Psoas muscle (tissue), 8 donors: ENCODE data around the gene AURKA. TPM values are rescaled to one million over a fixed set of nuclear protein-coding genes. Genes with fewer than 3 reads are reported as not detected.
A peak's percentile ranks its signal among the peaks of the same experiment; 100 is the strongest.

Source experiments
- ATAC-seq, 4 donors: fragments of 200-7000 bp; cut with Tn5 transposase; one replicate each; pipeline ENCODE4 v1.9.1; 2020; ENCODE audit warnings: moderate library complexity in 3 of 4, mild to moderate bottlenecking in 2 of 4
- DNase-seq, 2 donors: peaks; one replicate each; pipeline ENCODE4 v3.0.0-alpha.2; 2020
- H3K27ac ChIP-seq: fragments of 200-600 bp; one replicate; pipeline ENCODE4 v1.8.0; 2022
- H3K27me3 ChIP-seq, 3 donors: fragments of 200-600 bp in 1 of 3; one replicate each; pipeline versions ENCODE4 v1.6.1 to v1.8.0; 2013 to 2022; ENCODE audit warnings: low read length in 2 of 3, mild to moderate bottlenecking in 2 of 3, moderate library complexity in 1 of 3; ENCODE audit not compliant: insufficient read depth in 3 of 3
- H3K36me3 ChIP-seq, 2 donors: fragments of 200-600 bp in 1 of 2; one replicate each; pipeline versions ENCODE4 v1.6.1 to v1.8.0; 2013 to 2022; ENCODE audit warnings: low read depth in 1 of 2, mild to moderate bottlenecking in 1 of 2, moderate library complexity in 1 of 2; ENCODE audit not compliant: insufficient read depth in 1 of 2
- H3K4me1 ChIP-seq: fragments of 200-600 bp; one replicate; pipeline ENCODE4 v1.8.0; 2022
- H3K4me3 ChIP-seq: fragments of 200-600 bp; one replicate; pipeline ENCODE4 v1.8.0; 2022; ENCODE audit warnings: mild to moderate bottlenecking
- H3K9me3 ChIP-seq: fragments of 200-600 bp; one replicate; pipeline ENCODE4 v1.8.0; 2022
- CTCF ChIP-seq: fragments of 200-600 bp; IDR thresholded peaks from one replicate; pipeline ENCODE4 v1.8.0; 2022; ENCODE audit warnings: antibody characterized with exemption
- WGBS, 3 donors: extraction: QIAGEN DNeasy Blood & Tissue Kit; methylation state at CpG; one replicate each; pipeline versions ENCODE4 v1.1.6 to v1.1.7; 2013; 5-methylcytosine and 5-hydroxymethylcytosine counted together
- intact Hi-C, 2 donors: fragments of 100-400 bp; cut with DNase I; formaldehyde crosslinking; loops; one replicate each; pipeline versions ENCODE4 v1.11.0 to v1.14.2; 2022
- polyA plus RNA-seq, 3 donors: library from polyadenylated mRNA; stranded (reverse); fragments of 200-250 nt; gene quantifications; one replicate each; pipeline ENCODE4 v1.2.3, GENCODE V29; 2013
- total RNA-seq, 4 donors: library from RNA; stranded (reverse); fragmentation: NEBNext Ultra II Directional in 2 of 4; extraction: Animal tissue kit (Norgen Biotek cat#: 25700) in 2 of 4; gene quantifications; one replicate each; pipeline versions ENCODE4 v1.2.1 to v1.2.4, GENCODE V29; 2021 to 2023
- donor health status: healthy with polysubstance abuse.
- donor health status: DM: no; HTN: no; CAD: no; lungs with moderate emphysema.
- donor health status: Bipolar disorder and iron deficiency.
- donor health status: healthy.
- donor health status: DM: yes; HTN: yes; CAD: no.
- donor health status: DM: no; HTN: no; CAD: no.
- donor health status: DM: no; HTN: no; CAD: no.
- donor health status: DM: yes; HTN: yes; CAD: no.

The AURKA gene
- total and polyA plus RNA-seq, 7 donors = 2.9 to 20.3 (median 7.5) TPM

- intact Hi-C loops = no loop called here
Measured at GRCh38 chr20:56363491-56363890, 28.5 kb downstream of the AURKA start.

GRCh38 chr20:56362833-56363413 lies 29.1 kb downstream of the AURKA start:
- WGBS, 3 donors = 40 to 45% (median 44%) methylated on average over 8 of the region's 8 CpGs
- no peak for TF ChIP-seq CTCF
- Histone ChIP-seq H3K4me3 (no peak overlapping the region), H3K27me3 (no peaks in the 10 kb centered on the region), H3K9me3 (no peaks in the 10 kb centered on the region), H3K27ac (peak overlapping the region; percentile 30), H3K36me3 (peaks cover 2 to 38% of the 10 kb centered on the region in 2 donors), H3K4me1 (peaks cover 28% of the 10 kb centered on the region)
- no peak for ATAC-seq
- DNase-seq = no peak
- intact Hi-C loops = no loop called here

More at GRCh38 chr20:56363491-56363890, 28.5 kb downstream of the AURKA start:
- no peak for TF ChIP-seq CTCF
- Histone ChIP-seq H3K36me3 (peaks cover 2 to 43% of the 10 kb centered on the region in 2 donors), H3K4me1 (peaks cover 28% of the 10 kb centered on the region), H3K4me3 (no peak overlapping the region), H3K27me3 (no peaks in the 10 kb centered on the region), H3K27ac (no peak overlapping the region), H3K9me3 (no peaks in the 10 kb centered on the region)
- no peak for ATAC-seq
- 93 to 95% (median 94%) methylated on average over 6 of the region's 6 CpGs for WGBS, 3 donors
- no peak for DNase-seq

GRCh38 chr20:56361900-56362299 lies 30.1 kb downstream of the AURKA start:
- no peak for TF ChIP-seq CTCF
- intact Hi-C loops = no loop called here
- Histone ChIP-seq H3K27ac (no peak overlapping the region), H3K27me3 (no peaks in the 10 kb centered on the region), H3K36me3 (peaks cover 0 to 29% of the 10 kb centered on the region in 2 donors), H3K9me3 (no peaks in the 10 kb centered on the region), H3K4me3 (no peak overlapping the region), H3K4me1 (peaks cover 27% of the 10 kb centered on the region)
- no peak for DNase-seq
- 78 to 84% (median 83%) methylated on average over 8 of the region's 8 CpGs for WGBS, 3 donors
- no peak for ATAC-seq

- intact Hi-C loops = no loop called here
- DNase-seq = no peak
- H3K9me3 ChIP-seq = no peaks in the 10 kb centered on the region
- H3K27ac ChIP-seq = peak overlapping the region; percentile 91
- H3K4me1 ChIP-seq = peaks cover 23% of the 10 kb centered on the region
- no peaks in the 10 kb centered on the region for H3K27me3 ChIP-seq
- no peak for ATAC-seq
- TF ChIP-seq CTCF = no peak
- peaks cover 0 to 18% of the 10 kb centered on the region in 2 donors for H3K36me3 ChIP-seq
- H3K4me3 ChIP-seq = peak overlapping the region; percentile 86
- 70 to 78% (median 73%) methylated on average over 8 of the region's 8 CpGs for WGBS, 3 donors
Measured at GRCh38 chr20:56360908-56361205, 31.2 kb downstream of the AURKA start.
